Right cardiac atrium (tissue), 5 donors: Measurements from ENCODE around the gene LAMTOR1. TPM values are rescaled to one million over a fixed set of nuclear protein-coding genes. Genes with fewer than 3 reads are reported as not detected.
A peak's percentile ranks its signal among the peaks of the same experiment; 100 is the strongest.

Experiments used
- ATAC-seq, 2 donors: fragments of 200-7000 bp; cut with Tn5 transposase; one replicate each; pipeline versions ENCODE4 v1.8.0 to v1.9.1; 2020; ENCODE audit warnings: moderate library complexity in 2 of 2, mild to moderate bottlenecking in 1 of 2
- DNase-seq, 3 donors: peaks; one replicate each; pipeline ENCODE4 v3.0.0-alpha.2; 2020
- H3K27ac ChIP-seq: one replicate; pipeline ENCODE4 v1.5.1; 2013; ENCODE audit warnings: mild to moderate bottlenecking, low read length, control low read depth, moderate library complexity
- H3K27me3 ChIP-seq: one replicate; pipeline ENCODE4 v1.6.1; 2013; ENCODE audit not compliant: control insufficient read depth, insufficient read depth
- H3K4me1 ChIP-seq: one replicate; pipeline ENCODE4 v1.6.1; 2013; ENCODE audit warnings: low read length; ENCODE audit not compliant: control insufficient read depth, insufficient read depth
- H3K4me3 ChIP-seq: one replicate; pipeline ENCODE4 v1.5.1; 2013; ENCODE audit warnings: low read length, control low read depth
- H3K9me3 ChIP-seq: one replicate; pipeline ENCODE4 v1.6.1; 2013; ENCODE audit warnings: low read length; ENCODE audit not compliant: control insufficient read depth
- WGBS: extraction: QIAGEN DNeasy Blood & Tissue Kit; methylation state at CpG from one replicate; pipeline ENCODE4 v1.1.7; 2013; 5-methylcytosine and 5-hydroxymethylcytosine counted together
- intact Hi-C, 4 donors: fragments of 100-400 bp; cut with DNase I; formaldehyde crosslinking; loops; one replicate each; pipeline versions ENCODE4 v1.11.0 to v1.14.0; 2022 to 2023
- microRNA-seq, 2 donors: library from miRNA; unstranded; fragments of <30 nt; microRNA quantifications; one replicate each; pipeline ENCODE4 v1.2.0, GENCODE V29; 2020 to 2021
- polyA plus RNA-seq: library from polyadenylated mRNA; stranded (reverse); fragments of 200-250 nt; gene quantifications from one replicate; pipeline ENCODE4 v1.2.3, GENCODE V29; 2013
- total RNA-seq, 4 donors: library from RNA; stranded (reverse); fragmentation: NEBNext Ultra II Directional; extraction: Animal tissue kit (Norgen Biotek cat#: 25700); gene quantifications; one replicate each; pipeline ENCODE4 v1.2.1, GENCODE V29; 2021
- donor health status: healthy with polysubstance abuse.
- donor health status: DM: no; HTN: yes; CAD: no.
- donor health status: DM: no; HTN: no; CAD: no.
- donor health status: DM: no; HTN: yes; CAD: no; lungs with severe emphysema.
- donor health status: DM: yes; HTN: yes; CAD: no.

Gene LAMTOR1
- total and polyA plus RNA-seq, 5 donors: 70.7 to 124 (median 84.4) TPM

GRCh38 chr11:72066855-72067254, 36.2 kb downstream of the LAMTOR1 start:
- intact Hi-C loops: no loop called here
- peak overlapping the region; percentile 36 for H3K27ac ChIP-seq
- no peaks in the 10 kb centered on the region for H3K9me3 ChIP-seq
- ATAC-seq: no peak
- no peaks in the 10 kb centered on the region for H3K27me3 ChIP-seq
- H3K4me1 ChIP-seq: peaks cover 3% of the 10 kb centered on the region
- DNase-seq: no peak
- H3K4me3 ChIP-seq: no peak overlapping the region

DNA sequence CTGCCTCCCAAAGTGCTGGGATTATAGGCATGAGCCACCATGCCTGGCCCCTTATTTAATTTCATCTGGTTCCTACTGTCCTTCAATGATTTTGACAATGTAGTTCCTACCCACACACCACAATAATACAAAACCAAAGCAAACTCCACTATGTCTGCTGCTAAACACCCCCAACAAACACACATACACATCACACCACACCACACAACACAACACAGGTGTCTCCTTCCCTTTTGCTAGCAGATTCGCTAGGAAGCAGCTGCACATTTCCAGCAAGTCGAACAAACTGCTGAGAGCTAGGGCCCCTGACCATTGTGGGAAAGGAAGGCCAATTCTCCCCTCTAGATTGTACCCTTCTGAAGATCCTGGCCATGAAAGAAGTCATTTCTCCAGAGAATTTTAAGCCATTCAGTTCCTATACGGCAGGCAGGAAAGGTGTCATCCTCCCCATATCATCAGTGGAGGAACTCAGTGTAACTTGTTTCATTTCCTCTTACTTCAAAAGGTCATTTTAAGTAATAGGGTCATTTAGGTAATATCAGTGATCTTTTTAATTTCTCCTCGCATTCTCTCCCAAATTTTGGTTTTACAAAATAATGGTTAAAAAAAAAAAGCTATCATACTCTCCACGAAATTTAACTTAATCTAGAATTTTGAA, 41.2 kb downstream of the LAMTOR1 start:
- DNase-seq (no peak), ATAC-seq (no peak)
- WGBS: 83% methylated on average over 5 of the region's 5 CpGs
- Histone ChIP-seq H3K4me3 (no peak overlapping the region), H3K27ac (no peak overlapping the region), H3K27me3 (no peaks in the 10 kb centered on the region), H3K4me1 (no peaks in the 10 kb centered on the region), H3K9me3 (no peaks in the 10 kb centered on the region)
- intact Hi-C loops: no loop called here

DNA sequence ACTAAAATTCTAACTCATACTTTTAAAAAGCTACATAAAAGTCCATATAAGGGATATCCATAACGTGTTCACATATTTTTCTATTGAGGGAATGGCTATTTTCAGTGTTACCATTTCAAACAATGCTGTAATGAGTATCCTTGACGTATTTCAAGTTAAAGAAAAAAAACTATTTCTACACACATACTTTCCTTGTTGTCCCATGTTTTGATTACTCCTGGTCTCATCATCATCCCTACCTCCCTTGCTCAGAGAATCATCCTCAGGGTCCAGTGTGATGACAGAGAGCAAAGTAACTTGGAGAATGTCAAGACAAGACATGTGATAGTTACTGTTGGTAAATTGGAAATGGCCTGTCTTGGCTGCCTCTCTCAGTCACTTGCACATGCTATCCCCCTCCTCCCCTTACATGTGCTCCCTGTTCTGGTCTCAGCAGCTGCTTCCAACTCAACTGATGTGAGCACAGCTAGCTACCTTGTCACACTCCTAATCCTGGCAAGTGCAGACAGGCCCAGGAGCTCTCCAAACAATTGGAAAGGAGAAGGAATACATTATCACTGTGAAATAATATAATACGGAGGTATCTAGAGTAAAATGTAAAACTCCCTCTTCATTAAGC, 44.6 kb downstream of the LAMTOR1 start:
- WGBS: 64% methylated on average over 3 of the region's 3 CpGs
- DNase-seq (no peak), ATAC-seq (no peak)
- H3K4me3 ChIP-seq: no peak overlapping the region
- no peaks in the 10 kb centered on the region for H3K4me1 ChIP-seq
- H3K27ac ChIP-seq: no peak overlapping the region
- no peaks in the 10 kb centered on the region for H3K27me3 ChIP-seq
- H3K9me3 ChIP-seq: no peaks in the 10 kb centered on the region
- intact Hi-C loops: no loop called here

GRCh38 chr11:72048766-72049460, 54.2 kb downstream of the LAMTOR1 start:
- peak; percentile 46 to 80 for ATAC-seq
- no peak for DNase-seq
- no peaks in the 10 kb centered on the region for H3K27me3 ChIP-seq
- H3K4me1 ChIP-seq: peaks cover 5% of the 10 kb centered on the region
- WGBS: 82% methylated on average over 3 of the region's 3 CpGs
- intact Hi-C loops: no loop called here
- no peaks in the 10 kb centered on the region for H3K9me3 ChIP-seq
- H3K27ac ChIP-seq: peak overlapping the region; percentile 1
- no peak overlapping the region for H3K4me3 ChIP-seq

Small RNA genes lying within 50 kb of the gene (microRNA-seq; reads per million reads assigned to microRNA genes)
- 0 reads per million in 2 donors for gene MIR3165

Other genes starting within 250 kb of the LAMTOR1 start
- gene DEFB131B, start 224.8 kb downstream of the LAMTOR1 start, total RNA-seq: not detected
- gene DEFB131B, start 224.8 kb downstream of the LAMTOR1 start, polyA plus RNA-seq: not detected
- 1 to 10 TPM; 4.6 to 6.0 (median 5.0) TPM for gene XNDC1N, start 174.7 kb downstream of the LAMTOR1 start, total RNA-seq
- 3.1 TPM for gene XNDC1N, start 174.7 kb downstream of the LAMTOR1 start, polyA plus RNA-seq
- gene RNF121, start 174.3 kb downstream of the LAMTOR1 start, total RNA-seq: 10 to 100 TPM; 21.8 to 26.8 (median 23.0) TPM
- 12.2 TPM for gene RNF121, start 174.3 kb downstream of the LAMTOR1 start, polyA plus RNA-seq
- 1 to 10 TPM; 2.7 to 5.3 (median 4.1) TPM for gene IL18BP, start 104.4 kb downstream of the LAMTOR1 start, total RNA-seq
- 3.3 TPM for gene IL18BP, start 104.4 kb downstream of the LAMTOR1 start, polyA plus RNA-seq
- gene NUMA1, start 22.8 kb downstream of the LAMTOR1 start, total RNA-seq: 100 to 1,000 TPM in 3 of 4 donors, 10 to 100 TPM in 1; 75.8 to 125 (median 102) TPM
- 104 TPM for gene NUMA1, start 22.8 kb downstream of the LAMTOR1 start, polyA plus RNA-seq
- gene LRRC51, start 22.4 kb downstream of the LAMTOR1 start, total RNA-seq: 1 to 10 TPM; 3.8 to 5.5 (median 4.9) TPM
- gene LRRC51, start 22.4 kb downstream of the LAMTOR1 start, polyA plus RNA-seq: 3.8 TPM
- gene TOMT, start 2.6 kb upstream of the LAMTOR1 start, total RNA-seq: not detected
- gene TOMT, start 2.6 kb upstream of the LAMTOR1 start, polyA plus RNA-seq: not detected
- 10 to 100 TPM; 36.3 to 50.1 (median 40.0) TPM for gene ANAPC15, start 9.4 kb upstream of the LAMTOR1 start, total RNA-seq
- gene ANAPC15, start 9.4 kb upstream of the LAMTOR1 start, polyA plus RNA-seq: 77.7 TPM
- gene FOLR3, start 32.4 kb upstream of the LAMTOR1 start, total RNA-seq: 1 to 10 TPM in 2 of 4 donors, under 1 TPM in 1, not detected in 1; 0.49 to 1.2 (median 1.1) TPM
- not detected for gene FOLR3, start 32.4 kb upstream of the LAMTOR1 start, polyA plus RNA-seq
- under 1 TPM in 2 of 4 donors, not detected in 2; 0.26 to 0.32 TPM for gene FOLR1, start 88.8 kb upstream of the LAMTOR1 start, total RNA-seq
- 0.18 TPM for gene FOLR1, start 88.8 kb upstream of the LAMTOR1 start, polyA plus RNA-seq
- 10 to 100 TPM; 29.8 to 41.2 (median 38.7) TPM for gene FOLR2, start 113.5 kb upstream of the LAMTOR1 start, total RNA-seq
- gene FOLR2, start 113.5 kb upstream of the LAMTOR1 start, polyA plus RNA-seq: 11.9 TPM
- gene INPPL1, start 121.5 kb upstream of the LAMTOR1 start, total RNA-seq: 100 to 1,000 TPM; 107 to 149 (median 125) TPM
- gene INPPL1, start 121.5 kb upstream of the LAMTOR1 start, polyA plus RNA-seq: 79.2 TPM
- not detected for gene PHOX2A, start 140.9 kb upstream of the LAMTOR1 start, total RNA-seq
- gene PHOX2A, start 140.9 kb upstream of the LAMTOR1 start, polyA plus RNA-seq: 0.18 TPM